ENCODE data around the gene OSBPL7.

- TF ChIP-seq CTCF (IDR thresholded peaks at IDR 0.05): no peak
- no peak for TF ChIP-seq EP300 (IDR thresholded peaks at IDR 0.05)
- no peak for TF ChIP-seq POLR2A (IDR thresholded peaks at IDR 0.05)
Measured at GRCh38 chr17:47804461-47804860, 17.1 kb downstream of the OSBPL7 start.

Data from gastroesophageal sphincter (tissue), 3 donors.